ENCODE results near the gene RTRAF. TPM values are rescaled to one million over a fixed set of nuclear protein-coding genes. Genes with fewer than 3 reads are reported as not detected.

The RTRAF gene
- total RNA-seq, 1 donor = 53.2 TPM

GRCh38 chr14:51990488-51990887 lies 1.1 kb downstream of the RTRAF start:
- Histone ChIP-seq H3K79me2 (ENCODE audit: insufficient read depth, low read length) (peaks cover 37% of the 10 kb centered on the region), H3K27ac (ENCODE audit: low read depth, low read length) (peak overlapping the region; percentile 75), H2AFZ (ENCODE audit: low read length) (no peak overlapping the region), H3K4me1 (ENCODE audit: insufficient read depth, low read length) (peaks cover 11% of the 10 kb centered on the region), H3K27me3 (ENCODE audit: insufficient read depth, low read length) (no peaks in the 10 kb centered on the region), H4K20me1 (ENCODE audit: insufficient read depth, low read length) (no peaks in the 10 kb centered on the region), H3K4me2 (ENCODE audit: insufficient read depth, low read length) (peak overlapping the region; percentile 94), H3K9me3 (ENCODE audit: low read depth, low read length) (no peaks in the 10 kb centered on the region), H3K36me3 (ENCODE audit: insufficient read depth, low read length) (peaks cover 40% of the 10 kb centered on the region), H3K4me3 (ENCODE audit: insufficient read depth, low read length) (peak overlapping the region; percentile 77)
- no peak for DNase-seq (ENCODE audit: insufficient read length, low spot score, missing footprints)
- TF ChIP-seq, protein P1, sequence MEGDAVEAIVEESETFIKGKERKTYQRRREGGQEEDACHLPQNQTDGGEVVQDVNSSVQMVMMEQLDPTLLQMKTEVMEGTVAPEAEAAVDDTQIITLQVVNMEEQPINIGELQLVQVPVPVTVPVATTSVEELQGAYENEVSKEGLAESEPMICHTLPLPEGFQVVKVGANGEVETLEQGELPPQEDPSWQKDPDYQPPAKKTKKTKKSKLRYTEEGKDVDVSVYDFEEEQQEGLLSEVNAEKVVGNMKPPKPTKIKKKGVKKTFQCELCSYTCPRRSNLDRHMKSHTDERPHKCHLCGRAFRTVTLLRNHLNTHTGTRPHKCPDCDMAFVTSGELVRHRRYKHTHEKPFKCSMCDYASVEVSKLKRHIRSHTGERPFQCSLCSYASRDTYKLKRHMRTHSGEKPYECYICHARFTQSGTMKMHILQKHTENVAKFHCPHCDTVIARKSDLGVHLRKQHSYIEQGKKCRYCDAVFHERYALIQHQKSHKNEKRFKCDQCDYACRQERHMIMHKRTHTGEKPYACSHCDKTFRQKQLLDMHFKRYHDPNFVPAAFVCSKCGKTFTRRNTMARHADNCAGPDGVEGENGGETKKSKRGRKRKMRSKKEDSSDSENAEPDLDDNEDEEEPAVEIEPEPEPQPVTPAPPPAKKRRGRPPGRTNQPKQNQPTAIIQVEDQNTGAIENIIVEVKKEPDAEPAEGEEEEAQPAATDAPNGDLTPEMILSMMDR (IDR thresholded peaks at IDR 0.05; ENCODE audit: extremely low read depth, low read depth, low read length) = no peak

DNA sequence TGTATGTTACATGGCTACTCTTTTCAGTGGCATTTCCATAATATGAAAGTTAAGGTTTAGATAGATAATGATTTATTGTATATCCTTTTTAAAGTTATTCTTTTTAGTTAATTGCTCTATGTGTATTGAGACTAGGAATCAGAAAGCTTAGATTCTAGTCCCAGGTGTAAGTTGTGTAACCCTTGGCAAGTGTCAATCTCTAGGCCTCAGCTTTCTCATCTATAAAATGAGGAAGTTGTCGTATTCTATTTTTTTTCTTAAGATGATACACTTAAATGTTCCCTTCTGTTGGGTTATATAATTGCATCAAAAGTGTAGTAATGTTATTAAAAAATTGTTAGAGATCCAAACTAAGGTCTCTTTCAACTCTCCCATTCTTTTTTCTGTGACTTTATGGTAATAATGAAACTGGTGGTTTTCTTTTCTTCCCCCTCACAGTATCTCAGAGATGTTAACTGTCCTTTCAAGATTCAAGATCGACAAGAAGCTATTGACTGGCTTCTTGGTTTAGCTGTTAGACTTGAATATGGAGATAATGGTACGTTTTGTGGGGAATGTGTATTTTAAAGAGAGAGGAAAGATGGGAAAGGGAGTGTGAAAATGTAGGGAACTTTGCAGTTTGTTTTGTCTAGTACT lies 4.1 kb downstream of the RTRAF start:
- Histone ChIP-seq H3K4me3 (ENCODE audit: insufficient read depth, low read length) (no peak overlapping the region), H3K36me3 (ENCODE audit: insufficient read depth, low read length) (peaks cover 42% of the 10 kb centered on the region), H4K20me1 (ENCODE audit: insufficient read depth, low read length) (no peaks in the 10 kb centered on the region), H2AFZ (ENCODE audit: low read length) (no peak overlapping the region), H3K9me3 (ENCODE audit: low read depth, low read length) (no peaks in the 10 kb centered on the region), H3K27me3 (ENCODE audit: insufficient read depth, low read length) (no peaks in the 10 kb centered on the region), H3K4me1 (ENCODE audit: insufficient read depth, low read length) (peaks cover 11% of the 10 kb centered on the region), H3K79me2 (ENCODE audit: insufficient read depth, low read length) (peaks cover 51% of the 10 kb centered on the region), H3K27ac (ENCODE audit: low read depth, low read length) (no peak overlapping the region), H3K4me2 (ENCODE audit: insufficient read depth, low read length) (no peak overlapping the region)
- TF ChIP-seq, protein P1 (IDR thresholded peaks at IDR 0.05; ENCODE audit: extremely low read depth, low read depth, low read length) = no peak
- no peak for DNase-seq (ENCODE audit: insufficient read length, low spot score, missing footprints)

DNA sequence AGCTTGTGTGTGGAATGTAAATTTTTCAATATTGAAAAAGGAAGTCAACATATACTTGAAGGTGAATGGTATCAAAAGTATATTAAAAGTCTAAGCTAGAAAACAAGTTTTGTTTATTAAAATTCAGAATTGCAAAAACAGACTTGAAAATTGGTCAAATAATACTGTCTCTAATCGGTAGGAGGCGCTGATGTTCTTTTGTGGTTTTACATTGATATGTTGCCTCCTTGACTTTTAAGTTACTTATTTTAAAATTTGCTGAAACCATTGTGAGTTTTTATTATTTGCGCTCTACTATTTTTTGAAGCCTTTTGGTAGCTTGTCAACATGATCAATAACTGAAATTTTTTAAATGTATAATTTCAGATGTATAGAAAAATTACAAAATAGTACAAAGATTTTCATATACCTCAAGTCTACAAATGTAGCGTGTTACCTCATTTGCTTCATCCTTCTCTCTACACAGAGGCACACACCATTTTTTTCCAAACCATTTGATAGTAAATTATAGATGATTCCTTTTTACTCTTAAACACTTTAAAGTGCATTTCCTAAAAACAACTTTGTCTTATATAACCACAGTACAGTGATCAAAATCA lies 6.9 kb downstream of the RTRAF start:
- Histone ChIP-seq H3K79me2 (ENCODE audit: insufficient read depth, low read length) (peaks cover 32% of the 10 kb centered on the region), H3K36me3 (ENCODE audit: insufficient read depth, low read length) (peaks cover 45% of the 10 kb centered on the region), H3K27me3 (ENCODE audit: insufficient read depth, low read length) (no peaks in the 10 kb centered on the region), H3K4me1 (ENCODE audit: insufficient read depth, low read length) (peaks cover 21% of the 10 kb centered on the region), H3K27ac (ENCODE audit: low read depth, low read length) (peak overlapping the region; percentile 1), H3K4me3 (ENCODE audit: insufficient read depth, low read length) (no peak overlapping the region), H3K9me3 (ENCODE audit: low read depth, low read length) (no peaks in the 10 kb centered on the region), H4K20me1 (ENCODE audit: insufficient read depth, low read length) (no peaks in the 10 kb centered on the region), H3K4me2 (ENCODE audit: insufficient read depth, low read length) (no peak overlapping the region), H2AFZ (ENCODE audit: low read length) (no peak overlapping the region)
- TF ChIP-seq, protein P1 (IDR thresholded peaks at IDR 0.05; ENCODE audit: extremely low read depth, low read depth, low read length) = peak; percentile 71
- no peak for DNase-seq (ENCODE audit: insufficient read length, low spot score, missing footprints)

GRCh38 chr14:51998348-51998747 lies 9.0 kb downstream of the RTRAF start:
- Histone ChIP-seq H3K79me2 (ENCODE audit: insufficient read depth, low read length) (peaks cover 24% of the 10 kb centered on the region), H3K4me3 (ENCODE audit: insufficient read depth, low read length) (no peak overlapping the region), H3K27me3 (ENCODE audit: insufficient read depth, low read length) (no peaks in the 10 kb centered on the region), H4K20me1 (ENCODE audit: insufficient read depth, low read length) (no peaks in the 10 kb centered on the region), H3K9me3 (ENCODE audit: low read depth, low read length) (no peaks in the 10 kb centered on the region), H3K36me3 (ENCODE audit: insufficient read depth, low read length) (peaks cover 44% of the 10 kb centered on the region), H3K4me2 (ENCODE audit: insufficient read depth, low read length) (no peak overlapping the region), H3K4me1 (ENCODE audit: insufficient read depth, low read length) (peaks cover 21% of the 10 kb centered on the region), H3K27ac (ENCODE audit: low read depth, low read length) (peak overlapping the region; percentile 64), H2AFZ (ENCODE audit: low read length) (no peak overlapping the region)
- TF ChIP-seq, protein P1 (IDR thresholded peaks at IDR 0.05; ENCODE audit: extremely low read depth, low read depth, low read length) = no peak
- no peak for DNase-seq (ENCODE audit: insufficient read length, low spot score, missing footprints)

All from osteoblast (primary cell).